ENCODE results near the gene GZMB. TPM values are rescaled to one million over a fixed set of nuclear protein-coding genes. Genes with fewer than 3 reads are reported as not detected.
"Not testable (repeated sequence)": the region's sequence is repeated elsewhere in the genome, so short reads cannot be mapped to it uniquely, and the experiment has no call there.

GZMB gene
- total RNA-seq (2014; rRNA removed; shearing (Covaris generic)): not detected in 2 replicates
- not detected in 2 replicates for polyA plus RNA-seq (2015; cell fraction: cytosol; rRNA removed)
- not detected in 2 replicates for polyA plus RNA-seq (2015; cell fraction: nucleus; rRNA removed)

- in situ Hi-C loops (cut with HindIII; ENCODE audit: low pct_unique_long_range_greater_than_20kb, low sequenced_read_pairs): no loop called here
- no peak for DNase-seq (ENCODE audit: low read depth, low spot score)
Observed at GRCh38 chr14:24634158-24634557, at the start of gene GZMB. GZMB (minus strand) TSS chr14:24634190; CDS start chr14:24634160, 30 bp downstream.

- DNase-seq (ENCODE audit: low read depth, low spot score): no peak
- in situ Hi-C loops (cut with HindIII; ENCODE audit: low pct_unique_long_range_greater_than_20kb, low sequenced_read_pairs): no loop called here
Observed at GRCh38 chr14:24681056-24681455, 47.1 kb upstream of the GZMB start.

GRCh38 chr14:24680516-24680915 lies 46.5 kb upstream of the GZMB start:
- in situ Hi-C loops (cut with HindIII; ENCODE audit: low pct_unique_long_range_greater_than_20kb, low sequenced_read_pairs): no loop called here

GRCh38 chr14:24679248-24679961 lies 45.4 kb upstream of the GZMB start:
- in situ Hi-C loops (cut with HindIII; ENCODE audit: low pct_unique_long_range_greater_than_20kb, low sequenced_read_pairs): no loop called here
- DNase-seq (ENCODE audit: low read depth, low spot score): no peak

More at GRCh38 chr14:24680516-24680915, 46.5 kb upstream of the GZMB start:
- DNase-seq (ENCODE audit: low read depth, low spot score): no peak

GRCh38 chr14:24678801-24679247 lies 44.8 kb upstream of the GZMB start:
- in situ Hi-C loops (cut with HindIII; ENCODE audit: low pct_unique_long_range_greater_than_20kb, low sequenced_read_pairs): no loop called here
- peak; percentile 92 for DNase-seq (ENCODE audit: low read depth, low spot score)

- DNase-seq (ENCODE audit: low read depth, low spot score): no peak
- in situ Hi-C loops (cut with HindIII; ENCODE audit: low pct_unique_long_range_greater_than_20kb, low sequenced_read_pairs): no loop called here
Observed at GRCh38 chr14:24677956-24678355, 44.0 kb upstream of the GZMB start.

GRCh38 chr14:24674204-24674970 lies 40.4 kb upstream of the GZMB start:
- no peak for DNase-seq (ENCODE audit: low read depth, low spot score)
- in situ Hi-C loops (cut with HindIII; ENCODE audit: low pct_unique_long_range_greater_than_20kb, low sequenced_read_pairs): no loop called here

GRCh38 chr14:24673534-24674203 lies 39.7 kb upstream of the GZMB start:
- in situ Hi-C loops (cut with HindIII; ENCODE audit: low pct_unique_long_range_greater_than_20kb, low sequenced_read_pairs): no loop called here
- no peak for DNase-seq (ENCODE audit: low read depth, low spot score)

GRCh38 chr14:24673059-24673458 lies 39.1 kb upstream of the GZMB start:
- no peak for DNase-seq (ENCODE audit: low read depth, low spot score)
- in situ Hi-C loops (cut with HindIII; ENCODE audit: low pct_unique_long_range_greater_than_20kb, low sequenced_read_pairs): no loop called here

- in situ Hi-C loops (cut with HindIII; ENCODE audit: low pct_unique_long_range_greater_than_20kb, low sequenced_read_pairs): no loop called here
Observed at GRCh38 chr14:24670594-24670993, 36.6 kb upstream of the GZMB start.

GRCh38 chr14:24669651-24670050 lies 35.7 kb upstream of the GZMB start:
- DNase-seq (ENCODE audit: low read depth, low spot score): no peak
- in situ Hi-C loops (cut with HindIII; ENCODE audit: low pct_unique_long_range_greater_than_20kb, low sequenced_read_pairs): no loop called here

More at GRCh38 chr14:24670594-24670993, 36.6 kb upstream of the GZMB start:
- DNase-seq (ENCODE audit: low read depth, low spot score): no peak

- DNase-seq (ENCODE audit: low read depth, low spot score): no peak
- in situ Hi-C loops (cut with HindIII; ENCODE audit: low pct_unique_long_range_greater_than_20kb, low sequenced_read_pairs): no loop called here
Observed at GRCh38 chr14:24665440-24665991, 31.5 kb upstream of the GZMB start.

GRCh38 chr14:24664366-24664765 lies 30.4 kb upstream of the GZMB start:
- no peak for DNase-seq (ENCODE audit: low read depth, low spot score)

GRCh38 chr14:24662753-24663152 lies 28.8 kb upstream of the GZMB start:
- no peak for DNase-seq (ENCODE audit: low read depth, low spot score)

More at GRCh38 chr14:24664366-24664765, 30.4 kb upstream of the GZMB start:
- in situ Hi-C loops (cut with HindIII; ENCODE audit: low pct_unique_long_range_greater_than_20kb, low sequenced_read_pairs): no loop called here

GRCh38 chr14:24659916-24660570 lies 26.1 kb upstream of the GZMB start:
- in situ Hi-C loops (cut with HindIII; ENCODE audit: low pct_unique_long_range_greater_than_20kb, low sequenced_read_pairs): no loop called here
- no peak for DNase-seq (ENCODE audit: low read depth, low spot score)

More at GRCh38 chr14:24662753-24663152, 28.8 kb upstream of the GZMB start:
- in situ Hi-C loops (cut with HindIII; ENCODE audit: low pct_unique_long_range_greater_than_20kb, low sequenced_read_pairs): no loop called here

- in situ Hi-C loops (cut with HindIII; ENCODE audit: low pct_unique_long_range_greater_than_20kb, low sequenced_read_pairs); DNase-seq (ENCODE audit: low read depth, low spot score): not testable (repeated sequence)
Observed at GRCh38 chr14:24648361-24648760, 14.4 kb upstream of the GZMB start.

- no peak for DNase-seq (ENCODE audit: low read depth, low spot score)
- in situ Hi-C loops (cut with HindIII; ENCODE audit: low pct_unique_long_range_greater_than_20kb, low sequenced_read_pairs): no loop called here
Observed at GRCh38 chr14:24639905-24640304, 5.9 kb upstream of the GZMB start.

Data from SK-MEL-5 (cell line).